Stimulated activated CD8-positive, alpha-beta memory T cell treated with anti-CD3 and anti-CD28 coated beads, Interleukin-4, amount 100 ng/mL, for 48 hours (primary cell): ENCODE data around the gene PRICKLE1.
"Not testable (repeated sequence)": the region's sequence is repeated elsewhere in the genome, so short reads cannot be mapped to it uniquely, and the experiment has no call there.

Experiments
- DNase-seq: peaks from one replicate; pipeline ENCODE4 v3.0.0-alpha.2; 2020

PRICKLE1 gene

GRCh38 chr12:42546709-42547108 is 42.8 kb downstream of the PRICKLE1 start:
- DNase-seq = no peak

GRCh38 chr12:42541965-42542364 is 47.6 kb downstream of the PRICKLE1 start:
- no peak for DNase-seq

GRCh38 chr12:42541308-42541707 is 48.2 kb downstream of the PRICKLE1 start:
- not testable (repeated sequence) for DNase-seq

- no peak for DNase-seq
These were observed 49.9 kb downstream of the PRICKLE1 start for GRCh38 chr12:42539696-42540095.

GRCh38 chr12:42538203-42538602 is 51.3 kb downstream of the PRICKLE1 start:
- no peak for DNase-seq

GRCh38 chr12:42534184-42534838 is 55.2 kb downstream of the PRICKLE1 start:
- no peak for DNase-seq

GRCh38 chr12:42530284-42530683 is 59.3 kb downstream of the PRICKLE1 start:
- DNase-seq = no peak

GRCh38 chr12:42525444-42525843 is 64.1 kb downstream of the PRICKLE1 start:
- no peak for DNase-seq

- DNase-seq = no peak
These were observed 64.8 kb downstream of the PRICKLE1 start for GRCh38 chr12:42524716-42525115.

GRCh38 chr12:42516573-42516972 is 73.0 kb downstream of the PRICKLE1 start:
- no peak for DNase-seq

GRCh38 chr12:42511656-42512055 is 77.9 kb downstream of the PRICKLE1 start:
- no peak for DNase-seq

GRCh38 chr12:42510823-42511222 is 78.7 kb downstream of the PRICKLE1 start:
- DNase-seq = no peak

- DNase-seq = no peak
These were observed 80.6 kb downstream of the PRICKLE1 start for GRCh38 chr12:42508913-42509460.

- DNase-seq = no peak
These were observed 82.0 kb downstream of the PRICKLE1 start for GRCh38 chr12:42507565-42507964.

GRCh38 chr12:42507081-42507480 is 82.5 kb downstream of the PRICKLE1 start:
- DNase-seq = no peak

GRCh38 chr12:42504049-42504448 is 85.5 kb downstream of the PRICKLE1 start:
- DNase-seq = no peak

GRCh38 chr12:42502682-42503081 is 86.9 kb downstream of the PRICKLE1 start:
- DNase-seq = no peak

GRCh38 chr12:42498549-42499247 is 90.8 kb downstream of the PRICKLE1 start:
- DNase-seq = no peak

- no peak for DNase-seq
These were observed 92.7 kb downstream of the PRICKLE1 start for GRCh38 chr12:42496886-42497285.

- no peak for DNase-seq
These were observed 94.3 kb downstream of the PRICKLE1 start for GRCh38 chr12:42495244-42495643.

- no peak for DNase-seq
These were observed 97.3 kb downstream of the PRICKLE1 start for GRCh38 chr12:42492267-42492666.

GRCh38 chr12:42490261-42490842 is 99.2 kb downstream of the PRICKLE1 start:
- DNase-seq = no peak

GRCh38 chr12:42486407-42486806 is 103.1 kb downstream of the PRICKLE1 start:
- no peak for DNase-seq

GRCh38 chr12:42485823-42486222 is 103.7 kb downstream of the PRICKLE1 start:
- no peak for DNase-seq
